ENCODE data around the gene NEO1.

Gene NEO1

GRCh38 chr15:73195166-73195565 lies 142.9 kb downstream of the NEO1 start:
- TF ChIP-seq TAF1 (IDR thresholded peaks at IDR 0.05; ENCODE audit: borderline replicate concordance, insufficient read depth, low read length) (no peak), FOXP2 (optimal IDR thresholded peaks at IDR 0.05; ENCODE audit: borderline replicate concordance, extremely low read depth, extremely low read length, insufficient read depth) (no peak), POLR2AphosphoS5 (IDR thresholded peaks at IDR 0.05; ENCODE audit: low read depth, low read length) (no peak), REST (IDR thresholded peaks at IDR 0.05; ENCODE audit: insufficient read depth in 1 of 2, low read depth in 2 of 2, low read length in 2 of 2) (no peak), SIN3A (IDR thresholded peaks at IDR 0.05; ENCODE audit: borderline replicate concordance, insufficient read depth, low read length) (no peak)

- no peak for TF ChIP-seq POLR2AphosphoS5 (IDR thresholded peaks at IDR 0.05; ENCODE audit: low read depth, low read length)
These were observed 143.8 kb downstream of the NEO1 start for GRCh38 chr15:73196113-73196512.

- no peak for TF ChIP-seq FOXP2 (optimal IDR thresholded peaks at IDR 0.05; ENCODE audit: borderline replicate concordance, extremely low read depth, extremely low read length, insufficient read depth)
These were observed 148.1 kb downstream of the NEO1 start for GRCh38 chr15:73200339-73200738.

- no peak for TF ChIP-seq SIN3A (IDR thresholded peaks at IDR 0.05; ENCODE audit: borderline replicate concordance, insufficient read depth, low read length)
- TF ChIP-seq REST (IDR thresholded peaks at IDR 0.05; ENCODE audit: insufficient read depth in 1 of 2, low read depth in 2 of 2, low read length in 2 of 2), result no peak
- no peak for TF ChIP-seq TAF1 (IDR thresholded peaks at IDR 0.05; ENCODE audit: borderline replicate concordance, insufficient read depth, low read length)
- no peak for TF ChIP-seq FOXP2 (optimal IDR thresholded peaks at IDR 0.05; ENCODE audit: borderline replicate concordance, extremely low read depth, extremely low read length, insufficient read depth)
- TF ChIP-seq POLR2AphosphoS5 (IDR thresholded peaks at IDR 0.05; ENCODE audit: low read depth, low read length), result no peak
These were observed 158.4 kb downstream of the NEO1 start for GRCh38 chr15:73210630-73211029.

GRCh38 chr15:73212424-73212823 lies 160.2 kb downstream of the NEO1 start:
- no peak for TF ChIP-seq POLR2AphosphoS5 (IDR thresholded peaks at IDR 0.05; ENCODE audit: low read depth, low read length)
- TF ChIP-seq FOXP2 (optimal IDR thresholded peaks at IDR 0.05; ENCODE audit: borderline replicate concordance, extremely low read depth, extremely low read length, insufficient read depth), result no peak
- no peak for TF ChIP-seq REST (IDR thresholded peaks at IDR 0.05; ENCODE audit: insufficient read depth in 1 of 2, low read depth in 2 of 2, low read length in 2 of 2)
- no peak for TF ChIP-seq SIN3A (IDR thresholded peaks at IDR 0.05; ENCODE audit: borderline replicate concordance, insufficient read depth, low read length)
- TF ChIP-seq TAF1 (IDR thresholded peaks at IDR 0.05; ENCODE audit: borderline replicate concordance, insufficient read depth, low read length), result no peak

GRCh38 chr15:73225358-73226015 lies 173.2 kb downstream of the NEO1 start:
- TF ChIP-seq POLR2AphosphoS5 (IDR thresholded peaks at IDR 0.05; ENCODE audit: low read depth, low read length) (no peak), FOXP2 (optimal IDR thresholded peaks at IDR 0.05; ENCODE audit: borderline replicate concordance, extremely low read depth, extremely low read length, insufficient read depth) (no peak), REST (IDR thresholded peaks at IDR 0.05; ENCODE audit: insufficient read depth in 1 of 2, low read depth in 2 of 2, low read length in 2 of 2) (no peak), TAF1 (IDR thresholded peaks at IDR 0.05; ENCODE audit: borderline replicate concordance, insufficient read depth, low read length) (no peak), SIN3A (IDR thresholded peaks at IDR 0.05; ENCODE audit: borderline replicate concordance, insufficient read depth, low read length) (no peak)

Measured in PFSK-1 (cell line).